DOHH2 (cell line): ENCODE data around the gene TM9SF4.

Source experiments
- CTCF ChIP-seq: fragments of 200-600 bp; sonication (generic); IDR thresholded peaks from one replicate; pipeline ENCODE4 v1.5.1; 2014; ENCODE audit warnings: antibody characterized with exemption, mild to moderate bottlenecking, low read depth, low read length; ENCODE audit not compliant: poor library complexity, severe bottlenecking
- EZH2phosphoT487 ChIP-seq: fragments of 200-600 bp; sonication (generic); IDR thresholded peaks from 2 replicates; pipeline ENCODE4 v1.6.1; 2017; ENCODE audit warnings: borderline replicate concordance, mild to moderate bottlenecking, antibody characterized with exemption, low read length, moderate library complexity, mixed read lengths

- TF ChIP-seq CTCF = no peak
- TF ChIP-seq EZH2phosphoT487 = no peak
These were observed 56.5 kb downstream of the TM9SF4 start for GRCh38 chr20:32165836-32166545.
